ENCODE results near the gene EIF2S2.

GRCh38 chr20:34089655-34090345, 22.2 kb downstream of the EIF2S2 start:
- TF ChIP-seq CTCF (IDR thresholded peaks at IDR 0.05 in 2 of 3, conservative IDR thresholded peaks at IDR 0.05 in 1 of 3; ENCODE audit: borderline replicate concordance in 1 of 3, insufficient read depth in 1 of 3, low read depth in 2 of 3, low read length in 2 of 3) (no peak), YY1 (IDR thresholded peaks at IDR 0.05; ENCODE audit: extremely low read depth, insufficient replicate concordance, low read depth, low read length) (no peak), POLR2A (IDR thresholded peaks at IDR 0.05; ENCODE audit: borderline replicate concordance, extremely low read depth, insufficient read depth, insufficient read length) (no peak), TCF7L2 (IDR thresholded peaks at IDR 0.05; ENCODE audit: borderline replicate concordance, extremely low read depth, insufficient read depth, insufficient read length) (no peak), POLR2AphosphoS5 (IDR thresholded peaks at IDR 0.05; ENCODE audit: low read depth, low read length) (0 out of 2 replicates have a peak, but pooled peaks have one; percentile 30), FOSL1 (IDR thresholded peaks at IDR 0.05; ENCODE audit: low read depth) (no peak)

All from HCT116 (cell line).